Spleen (tissue), 7 donors: ENCODE results near the gene TEX2.

Experiments
- CTCF ChIP-seq, 11 experiments: fragments of 200-600 bp in 7 of 11; fragments of 450-650 bp in 4 of 11; sonication (generic) in 4 of 11; IDR thresholded peaks in 8 of 11; conservative IDR thresholded peaks in 3 of 11; 1 replicate in 7 of 11; 2 replicates in 4 of 11; pipeline versions ENCODE4 v1.4.0 to v1.8.0; 2016 to 2021; ENCODE audit warnings: antibody characterized with exemption in 11 of 11, inconsistent platforms in 4 of 11, mild to moderate bottlenecking in 1 of 11
- POLR2A ChIP-seq, 3 donors: fragments of 450-650 bp; IDR thresholded peaks; one replicate each; pipeline ENCODE4 v1.5.1; 2017; ENCODE audit warnings: antibody characterized with exemption in 3 of 3, mild to moderate bottlenecking in 1 of 3
- POLR2AphosphoS5 ChIP-seq, 3 donors: sonication (generic); formaldehyde crosslinking; IDR thresholded peaks; one replicate each; pipeline ENCODE4 v1.5.1; 2017; ENCODE audit warnings: antibody characterized with exemption in 3 of 3
- donor health status: DM: no; HTN: no; CAD: no; lungs with moderate emphysema.
- donor health status: DM: no; HTN: no; CAD: no.
- donor health status: DM: no; HTN: no; CAD: no.

GRCh38 chr17:64160378-64160777 is 102.7 kb downstream of the TEX2 start:
- TF ChIP-seq CTCF (IDR thresholded peaks at IDR 0.05 in 8 of 11, conservative IDR thresholded peaks at IDR 0.05 in 3 of 11) (no peak), POLR2AphosphoS5 (IDR thresholded peaks at IDR 0.05) (no peak), POLR2A (IDR thresholded peaks at IDR 0.05) (no peak)
